Putamen (tissue), 1 donor: Measurements from ENCODE around the gene PMEL.
"Not testable (repeated sequence)": the region's sequence is repeated elsewhere in the genome, so short reads cannot be mapped to it uniquely, and the experiment has no call there.

ENCODE experiments used
- DNase-seq: peaks from one replicate; pipeline ENCODE4 v3.0.0-alpha.2; 2016; ENCODE audit warnings: low spot score

Gene PMEL

DNA sequence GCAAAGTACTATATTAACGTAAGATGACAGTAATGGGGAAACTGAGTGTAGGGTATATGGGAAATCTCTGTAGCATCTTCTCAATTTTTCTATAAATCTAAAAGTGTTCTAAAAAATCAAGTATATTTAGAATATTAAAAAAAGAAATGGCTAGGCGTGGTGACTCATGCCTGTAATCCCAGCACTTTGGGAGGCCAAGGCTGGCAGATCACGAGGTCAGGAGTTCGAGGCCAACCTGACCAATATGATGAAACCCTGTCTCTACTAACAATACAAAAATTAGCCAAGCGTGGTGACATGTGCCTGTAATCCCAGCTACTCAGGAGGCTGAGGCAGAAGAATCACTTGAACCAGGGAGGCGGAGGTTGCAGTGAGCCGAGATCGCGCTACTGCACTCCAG, 42.2 kb downstream of the PMEL start:
- DNase-seq = not testable (repeated sequence)

GRCh38 chr12:55922126-55922525, 43.7 kb downstream of the PMEL start:
- DNase-seq = no peak

GRCh38 chr12:55919032-55919431, 46.8 kb downstream of the PMEL start:
- DNase-seq = not testable (repeated sequence)

DNA sequence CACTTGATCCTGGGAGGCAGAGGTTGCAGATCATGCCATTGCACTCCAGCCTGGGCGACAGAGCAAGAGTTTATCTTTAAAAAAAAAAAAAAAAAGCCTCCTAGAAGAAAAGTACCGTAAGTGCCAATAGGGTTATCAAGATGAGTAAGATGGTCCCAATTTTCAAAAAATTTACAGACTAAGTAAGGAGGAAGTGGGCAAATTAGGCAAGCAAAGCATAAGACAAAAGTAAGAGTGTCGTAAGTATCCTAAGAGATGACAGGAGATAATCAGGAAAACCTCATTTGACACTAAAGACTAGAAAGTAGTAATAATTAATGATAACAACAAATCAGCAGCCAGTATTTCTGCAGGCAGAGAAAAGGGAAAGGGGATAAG, 50.4 kb downstream of the PMEL start:
- no peak for DNase-seq

- DNase-seq = no peak
Measured at GRCh38 chr12:55912908-55913307, 52.9 kb downstream of the PMEL start.

- no peak for DNase-seq
Measured at GRCh38 chr12:55909513-55909884, 56.3 kb downstream of the PMEL start.

DNA sequence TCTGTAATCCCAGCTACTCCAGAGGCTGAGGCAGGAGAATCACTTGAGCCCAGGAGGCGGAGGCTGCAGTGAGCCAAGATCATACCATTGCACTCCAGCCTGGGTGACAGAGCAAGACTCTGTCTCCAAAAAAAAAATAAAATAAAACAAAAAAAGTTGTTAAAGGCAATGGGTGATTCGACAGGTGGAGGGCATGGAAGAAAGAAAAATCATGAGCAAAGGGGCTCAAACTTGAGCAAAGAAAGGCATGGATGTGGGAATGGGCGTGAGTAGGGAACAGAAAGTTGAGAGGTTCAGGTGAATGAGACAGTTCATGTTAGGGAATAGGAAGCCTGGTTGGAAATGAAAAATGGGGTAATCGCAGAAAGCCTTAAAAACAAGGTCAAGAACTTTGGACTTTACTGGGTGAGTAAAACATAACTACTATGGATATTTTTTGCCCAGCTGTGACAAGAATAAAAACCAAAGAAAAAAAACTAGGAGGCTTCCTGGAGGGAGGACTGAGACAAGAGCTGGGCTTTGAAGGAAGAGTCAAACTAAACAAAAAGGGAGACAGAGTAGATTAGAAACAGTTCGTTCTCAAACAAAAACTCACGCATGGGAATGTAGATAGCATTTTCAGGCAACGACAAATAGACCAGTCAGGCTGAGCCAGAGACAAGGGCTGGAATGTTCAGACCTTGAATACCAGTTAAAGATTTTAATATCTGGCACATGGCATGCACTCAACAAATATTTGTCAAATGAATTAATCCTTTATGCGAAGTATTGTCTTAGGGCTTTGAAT, 56.9 kb downstream of the PMEL start:
- peak; percentile 10 for DNase-seq

DNA sequence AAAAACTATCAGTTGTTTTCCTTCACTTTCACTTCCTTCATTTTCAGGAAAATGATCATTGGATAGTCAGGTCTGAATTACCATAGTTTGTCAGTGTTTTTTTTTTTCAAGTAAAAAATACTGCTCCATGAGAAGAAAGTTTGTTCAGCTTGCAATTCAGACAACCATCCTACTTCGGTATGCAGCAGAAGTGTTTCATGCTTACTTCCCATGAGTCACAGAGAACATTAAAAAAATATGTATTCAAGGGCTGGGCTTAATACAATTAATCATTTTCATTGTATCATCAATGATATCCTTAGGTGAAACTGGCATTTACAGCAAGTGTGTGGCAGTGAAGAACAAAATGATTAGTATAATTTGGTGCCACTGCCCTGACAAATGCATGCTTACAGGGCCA, 59.8 kb downstream of the PMEL start:
- DNase-seq = no peak
